Lower leg skin (tissue), 3 donors: ENCODE data around the gene CCM2.

Source experiments
- POLR2A ChIP-seq, 2 donors: fragments of 450-650 bp; IDR thresholded peaks; one replicate each; pipeline ENCODE4 v1.6.1; 2016 to 2017; ENCODE audit warnings: antibody characterized with exemption in 2 of 2, mild to moderate bottlenecking in 1 of 2, moderate library complexity in 1 of 2
- TF ChIP-seq, protein P1 (sequence below), 3 donors: fragments of 450-650 bp; IDR thresholded peaks; one replicate each; pipeline ENCODE4 v1.5.1; 2016; ENCODE audit warnings: antibody characterized with exemption in 3 of 3, mild to moderate bottlenecking in 3 of 3, moderate library complexity in 2 of 3

DNA sequence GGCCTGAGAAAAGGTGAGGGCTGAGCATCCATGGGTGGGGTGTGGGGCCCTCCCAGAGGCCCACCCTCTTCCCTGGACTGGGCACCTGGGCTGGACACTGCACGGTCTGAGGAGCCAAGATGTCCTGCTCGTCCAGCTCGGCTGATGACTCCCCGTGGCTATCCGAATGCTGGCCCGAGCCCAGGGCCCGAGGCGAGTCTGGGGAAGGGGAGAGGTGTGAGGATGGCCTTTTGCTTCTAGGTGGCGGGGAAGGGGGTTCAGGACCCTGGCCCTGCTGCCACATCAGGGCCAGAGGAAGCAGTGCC is 81.6 kb downstream of the CCM2 start:
- TF ChIP-seq, protein P1, sequence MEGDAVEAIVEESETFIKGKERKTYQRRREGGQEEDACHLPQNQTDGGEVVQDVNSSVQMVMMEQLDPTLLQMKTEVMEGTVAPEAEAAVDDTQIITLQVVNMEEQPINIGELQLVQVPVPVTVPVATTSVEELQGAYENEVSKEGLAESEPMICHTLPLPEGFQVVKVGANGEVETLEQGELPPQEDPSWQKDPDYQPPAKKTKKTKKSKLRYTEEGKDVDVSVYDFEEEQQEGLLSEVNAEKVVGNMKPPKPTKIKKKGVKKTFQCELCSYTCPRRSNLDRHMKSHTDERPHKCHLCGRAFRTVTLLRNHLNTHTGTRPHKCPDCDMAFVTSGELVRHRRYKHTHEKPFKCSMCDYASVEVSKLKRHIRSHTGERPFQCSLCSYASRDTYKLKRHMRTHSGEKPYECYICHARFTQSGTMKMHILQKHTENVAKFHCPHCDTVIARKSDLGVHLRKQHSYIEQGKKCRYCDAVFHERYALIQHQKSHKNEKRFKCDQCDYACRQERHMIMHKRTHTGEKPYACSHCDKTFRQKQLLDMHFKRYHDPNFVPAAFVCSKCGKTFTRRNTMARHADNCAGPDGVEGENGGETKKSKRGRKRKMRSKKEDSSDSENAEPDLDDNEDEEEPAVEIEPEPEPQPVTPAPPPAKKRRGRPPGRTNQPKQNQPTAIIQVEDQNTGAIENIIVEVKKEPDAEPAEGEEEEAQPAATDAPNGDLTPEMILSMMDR (IDR thresholded peaks at IDR 0.05) = no peak
- no peak for TF ChIP-seq POLR2A (IDR thresholded peaks at IDR 0.05)
